SU-DHL-6 (cell line): ENCODE measurements around the gene IMPG1.
"Not testable (repeated sequence)": the region's sequence is repeated elsewhere in the genome, so short reads cannot be mapped to it uniquely, and the experiment has no call there.

Experiments
- CTCF ChIP-seq: fragments of 200-600 bp; sonication (generic); IDR thresholded peaks from one replicate; pipeline ENCODE4 v1.5.1; 2017; ENCODE audit warnings: antibody characterized with exemption, mild to moderate bottlenecking, low read length, moderate library complexity; ENCODE audit not compliant: insufficient read depth, poor library complexity, severe bottlenecking
- EZH2phosphoT487 ChIP-seq: fragments of 200-600 bp; sonication (generic), shearing (Covaris generic); conservative IDR thresholded peaks from 2 replicates; pipeline ENCODE4 v1.6.1; 2018; ENCODE audit warnings: mild to moderate bottlenecking, antibody characterized with exemption, low read length, moderate library complexity, mixed read lengths

DNA sequence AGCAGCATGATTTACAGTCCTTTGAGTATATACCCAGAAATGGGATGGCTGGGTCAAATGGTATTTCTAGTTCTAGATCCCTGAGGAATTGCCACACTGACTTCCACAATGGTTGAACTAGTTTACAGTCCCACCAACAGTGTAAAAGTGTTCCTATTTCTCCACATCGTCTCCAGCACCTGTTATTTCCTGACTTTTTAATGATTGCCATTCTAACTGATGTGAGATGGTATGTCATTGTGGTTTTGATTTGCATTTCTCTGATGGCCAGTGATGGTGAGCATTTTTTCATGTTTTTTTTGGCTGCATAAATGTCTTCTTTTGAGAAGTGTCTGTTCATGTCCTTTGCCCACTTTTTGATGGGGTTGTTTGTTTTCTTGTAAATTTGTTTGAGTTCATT is 172.2 kb downstream of the IMPG1 start:
- not testable (repeated sequence) for TF ChIP-seq CTCF, EZH2phosphoT487
